ENCODE measurements around the gene TBC1D22B. TPM values are rescaled to one million over a fixed set of nuclear protein-coding genes. Genes with fewer than 3 reads are reported as not detected.

Gene TBC1D22B
- polyA plus RNA-seq, 3 donors = 3.9 to 5.0 (median 4.9) TPM

- H3K4me2 ChIP-seq (replicated peaks; ENCODE audit: extremely low read depth, low read length, poor library complexity, severe bottlenecking) = peak within 1 kb of the TSS; percentile 97
- intact Hi-C loops (cut with micrococcal nuclease) = no loop called here
- DNase-seq = peak; percentile 60 to 66 (median 60)
- peaks cover 0 to 3% (median 0%) of the 10 kb centered on the region in 7 donors for H3K9me3 Mint-ChIP-seq
- peak within 1 kb of the TSS; percentile 93 to 98 for H3K4me3 Mint-ChIP-seq
- no peaks in the 10 kb centered on the region for H3K36me3 ChIP-seq (replicated peaks in 1 of 2; ENCODE audit: control insufficient read depth in 1 of 2, insufficient read depth in 2 of 2, low read length in 2 of 2)
- H3K27ac Mint-ChIP-seq = peak within 1 kb of the TSS in 5 of 7 donors; percentile 5 to 91 (median 65)
- H4K20me1 ChIP-seq (ENCODE audit: insufficient read depth, low read length) = no peaks in the 10 kb centered on the region
- H3K4me1 ChIP-seq (ENCODE audit: control insufficient read depth in 1 of 2, insufficient read depth in 2 of 2, low read length in 2 of 2) = peaks cover 11 to 15% of the 10 kb centered on the region in 2 donors
- H2AFZ ChIP-seq (ENCODE audit: insufficient read depth, low read depth, low read length, poor library complexity, severe bottlenecking) = peak within 1 kb of the TSS; percentile 99
- peaks cover 8 to 20% (median 14%) of the 10 kb centered on the region in 3 donors for H3K27me3 Mint-ChIP-seq (ENCODE audit: low read depth in 3 of 3)
- H3K36me3 Mint-ChIP-seq = peaks cover 0 to 4% of the 10 kb centered on the region in 2 donors
- TF ChIP-seq, protein P1, sequence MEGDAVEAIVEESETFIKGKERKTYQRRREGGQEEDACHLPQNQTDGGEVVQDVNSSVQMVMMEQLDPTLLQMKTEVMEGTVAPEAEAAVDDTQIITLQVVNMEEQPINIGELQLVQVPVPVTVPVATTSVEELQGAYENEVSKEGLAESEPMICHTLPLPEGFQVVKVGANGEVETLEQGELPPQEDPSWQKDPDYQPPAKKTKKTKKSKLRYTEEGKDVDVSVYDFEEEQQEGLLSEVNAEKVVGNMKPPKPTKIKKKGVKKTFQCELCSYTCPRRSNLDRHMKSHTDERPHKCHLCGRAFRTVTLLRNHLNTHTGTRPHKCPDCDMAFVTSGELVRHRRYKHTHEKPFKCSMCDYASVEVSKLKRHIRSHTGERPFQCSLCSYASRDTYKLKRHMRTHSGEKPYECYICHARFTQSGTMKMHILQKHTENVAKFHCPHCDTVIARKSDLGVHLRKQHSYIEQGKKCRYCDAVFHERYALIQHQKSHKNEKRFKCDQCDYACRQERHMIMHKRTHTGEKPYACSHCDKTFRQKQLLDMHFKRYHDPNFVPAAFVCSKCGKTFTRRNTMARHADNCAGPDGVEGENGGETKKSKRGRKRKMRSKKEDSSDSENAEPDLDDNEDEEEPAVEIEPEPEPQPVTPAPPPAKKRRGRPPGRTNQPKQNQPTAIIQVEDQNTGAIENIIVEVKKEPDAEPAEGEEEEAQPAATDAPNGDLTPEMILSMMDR (IDR thresholded peaks at IDR 0.05) = no peak
- H3K79me2 ChIP-seq (ENCODE audit: insufficient read depth, low read length) = peaks cover 35% of the 10 kb centered on the region
- peak within 1 kb of the TSS in 1 of 2 donors; percentile 40 for H3K27ac ChIP-seq (ENCODE audit: low read depth in 1 of 2, low read length in 2 of 2)
- no peaks in the 10 kb centered on the region for H3K27me3 ChIP-seq (ENCODE audit: control insufficient read depth in 2 of 2, insufficient read depth in 2 of 2, low read length in 2 of 2)
- H3K9ac ChIP-seq (ENCODE audit: insufficient read depth, low read length, poor library complexity, severe bottlenecking) = peak within 1 kb of the TSS; percentile 82
- peak within 1 kb of the TSS; percentile 87 to 99 (median 92) for H3K4me3 ChIP-seq (replicated peaks in 1 of 3; ENCODE audit: low read depth in 2 of 3, low read length in 3 of 3)
- no peaks in the 10 kb centered on the region for H3K9me3 ChIP-seq (replicated peaks in 1 of 2; ENCODE audit: control insufficient read depth in 1 of 2, insufficient read depth in 1 of 2, low read length in 2 of 2)
- H3K4me1 Mint-ChIP-seq = peaks cover 22% of the 10 kb centered on the region
- under 1% methylated on average over 47 of the region's 54 CpGs for WGBS (ENCODE audit: insufficient coverage)
These were observed 96.4 kb downstream of the TBC1D22B start, which contains the start of gene RNF8 for GRCh38 chr6:37353761-37354525. Gene RNF8 (plus strand): TSS chr6:37353983. CDS start chr6:37354165, 182 bp downstream.

DNA sequence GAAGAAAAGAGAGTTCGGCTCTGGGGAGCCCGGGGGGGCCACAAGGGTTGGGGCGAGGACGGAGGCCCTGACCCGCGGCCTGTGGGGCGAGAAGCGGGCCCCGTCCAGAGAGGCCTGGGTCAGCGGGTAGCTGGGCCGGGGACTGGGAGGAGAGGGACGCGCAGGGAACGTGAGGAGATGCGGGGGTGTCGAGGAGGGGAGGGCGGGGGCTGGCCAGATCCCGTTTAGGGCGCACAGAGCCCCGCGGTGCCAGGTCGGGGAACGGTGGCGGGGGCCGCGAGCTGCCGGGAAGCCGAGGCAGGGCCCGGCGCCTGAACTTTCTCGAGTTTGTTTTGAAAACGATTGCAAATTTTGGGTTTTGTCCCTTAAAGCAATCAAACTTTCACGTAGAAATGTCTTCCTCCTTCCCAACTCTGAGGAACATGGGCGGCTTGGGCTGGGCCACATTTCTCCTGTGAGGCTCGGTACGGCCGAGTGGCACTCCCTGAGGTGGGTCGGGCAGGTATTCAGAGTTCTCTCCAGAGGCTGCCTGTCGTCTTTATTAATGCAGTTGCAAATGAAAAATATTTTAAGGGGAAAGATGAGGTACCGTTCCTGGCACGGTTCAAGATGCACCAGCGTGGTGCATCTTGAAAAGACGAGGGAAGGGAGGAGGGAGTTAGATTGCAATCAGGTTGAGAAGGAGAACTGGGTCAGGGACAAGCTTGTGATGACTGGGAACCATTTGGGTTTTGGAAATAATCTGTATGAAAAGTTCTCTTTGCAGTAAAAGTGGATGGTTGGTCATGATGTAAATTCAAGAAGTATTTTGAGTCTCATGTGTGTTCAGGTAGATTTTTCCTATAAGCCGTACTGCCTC is 97.2 kb downstream of the TBC1D22B start:
- WGBS (ENCODE audit: insufficient coverage) = 4% methylated on average over 39 of the region's 44 CpGs
- H3K9me3 ChIP-seq (replicated peaks in 1 of 2; ENCODE audit: control insufficient read depth in 1 of 2, insufficient read depth in 1 of 2, low read length in 2 of 2) = no peaks in the 10 kb centered on the region
- peak overlapping the region in 3 of 7 donors; percentile 5 to 91 (median 53) for H3K27ac Mint-ChIP-seq
- peaks cover 36% of the 10 kb centered on the region for H3K79me2 ChIP-seq (ENCODE audit: insufficient read depth, low read length)
- peak overlapping the region; percentile 82 for H3K9ac ChIP-seq (ENCODE audit: insufficient read depth, low read length, poor library complexity, severe bottlenecking)
- peaks cover 0 to 3% (median 0%) of the 10 kb centered on the region in 7 donors for H3K9me3 Mint-ChIP-seq
- peak overlapping the region in 1 of 2 donors; percentile 40 for H3K27ac ChIP-seq (ENCODE audit: low read depth in 1 of 2, low read length in 2 of 2)
- H3K27me3 ChIP-seq (ENCODE audit: control insufficient read depth in 2 of 2, insufficient read depth in 2 of 2, low read length in 2 of 2) = no peaks in the 10 kb centered on the region
- no peaks in the 10 kb centered on the region for H3K36me3 ChIP-seq (replicated peaks in 1 of 2; ENCODE audit: control insufficient read depth in 1 of 2, insufficient read depth in 2 of 2, low read length in 2 of 2)
- peak in 1 of 3 donors; percentile 1 for DNase-seq
- peak overlapping the region; percentile 93 to 98 for H3K4me3 Mint-ChIP-seq
- peak overlapping the region; percentile 97 for H3K4me2 ChIP-seq (replicated peaks; ENCODE audit: extremely low read depth, low read length, poor library complexity, severe bottlenecking)
- intact Hi-C loops (cut with micrococcal nuclease) = no loop called here
- H4K20me1 ChIP-seq (ENCODE audit: insufficient read depth, low read length) = no peaks in the 10 kb centered on the region
- H3K4me1 Mint-ChIP-seq = peaks cover 22% of the 10 kb centered on the region
- TF ChIP-seq, protein P1 (IDR thresholded peaks at IDR 0.05) = no peak
- H3K4me3 ChIP-seq (replicated peaks in 1 of 3; ENCODE audit: low read depth in 2 of 3, low read length in 3 of 3) = peak overlapping the region; percentile 87 to 99 (median 92)
- H2AFZ ChIP-seq (ENCODE audit: insufficient read depth, low read depth, low read length, poor library complexity, severe bottlenecking) = peak overlapping the region; percentile 99
- peaks cover 4% of the 10 kb centered on the region in 2 donors for H3K36me3 Mint-ChIP-seq
- peaks cover 8 to 20% (median 14%) of the 10 kb centered on the region in 3 donors for H3K27me3 Mint-ChIP-seq (ENCODE audit: low read depth in 3 of 3)
- H3K4me1 ChIP-seq (ENCODE audit: control insufficient read depth in 1 of 2, insufficient read depth in 2 of 2, low read length in 2 of 2) = peaks cover 11 to 15% of the 10 kb centered on the region in 2 donors
